Type B pancreatic cell (in vitro differentiated cells): ENCODE results near the gene FREY1. TPM values are rescaled to one million over a fixed set of nuclear protein-coding genes. Genes with fewer than 3 reads are reported as not detected.

Experiments
- DNase-seq: peaks from one replicate; pipeline ENCODE4 v3.0.0; 2021; ENCODE audit warnings: mixed read lengths; ENCODE audit not compliant: unreplicated experiment; ENCODE audit errors: extremely low spot score
- H3K27ac Mint-ChIP-seq: 2 replicates; pipeline ENCODE4 v1.8.0; 2021; ENCODE audit warnings: mild to moderate bottlenecking, mixed read lengths
- H3K27me3 Mint-ChIP-seq: 2 replicates; pipeline ENCODE4 v1.8.0; 2021; ENCODE audit warnings: mixed read lengths
- H3K36me3 Mint-ChIP-seq: 2 replicates; pipeline ENCODE4 v1.8.0; 2021; ENCODE audit warnings: mixed read lengths
- H3K4me1 Mint-ChIP-seq: one replicate; pipeline ENCODE4 v1.8.0; 2021; ENCODE audit warnings: mixed read lengths; ENCODE audit not compliant: unreplicated experiment
- H3K4me3 Mint-ChIP-seq: 2 replicates; pipeline ENCODE4 v1.8.0; 2021; ENCODE audit warnings: mild to moderate bottlenecking, mixed read lengths
- H3K9me3 Mint-ChIP-seq: 2 replicates; pipeline ENCODE4 v1.8.0; 2021; ENCODE audit warnings: mixed read lengths
- CTCF ChIP-seq: fragments of 200-600 bp; sonication (generic); conservative IDR thresholded peaks from 2 replicates; pipeline ENCODE4 v1.5.0; 2021; ENCODE audit warnings: antibody characterized with exemption, mild to moderate bottlenecking
- total RNA-seq: library from RNA; stranded (reverse); gene quantifications from 2 replicates; pipeline ENCODE4 v1.2.1, GENCODE V29; 2021; ENCODE audit warnings: low replicate concordance

The FREY1 gene
- total RNA-seq, 1 donor from 2014 or later = 1.4 TPM

GRCh38 chr11:45917286-45917622, 10.2 kb upstream of the FREY1 start:
- Mint-ChIP-seq H3K4me1 (peaks cover 5% of the 10 kb centered on the region), H3K9me3 (no peaks in the 10 kb centered on the region), H3K4me3 (peak overlapping the region; percentile 99), H3K27me3 (peaks cover 13% of the 10 kb centered on the region), H3K27ac (peak overlapping the region; percentile 98), H3K36me3 (no peaks in the 10 kb centered on the region)
- DNase-seq = no peak
- no peak for TF ChIP-seq CTCF

DNA sequence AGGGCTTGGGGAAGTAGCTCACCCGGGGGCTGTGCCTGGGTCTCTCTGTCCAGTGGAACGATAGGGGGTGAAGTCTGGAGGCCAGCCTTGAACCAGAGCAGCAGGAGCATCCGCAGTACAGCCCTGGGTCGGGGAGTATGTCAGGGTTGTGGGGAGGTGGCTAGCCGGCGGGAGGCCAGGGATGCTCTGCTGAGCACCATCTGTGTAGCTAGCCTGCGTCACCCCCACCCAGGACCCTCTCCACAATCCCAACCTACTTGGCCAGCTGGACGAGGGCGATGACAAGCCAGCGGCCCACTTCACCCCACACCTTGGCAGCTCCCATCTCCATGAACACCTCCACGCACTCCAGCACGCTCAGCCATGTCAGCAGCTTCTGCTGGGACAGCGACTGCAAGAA, 8.4 kb upstream of the FREY1 start:
- Mint-ChIP-seq H3K9me3 (no peaks in the 10 kb centered on the region), H3K4me3 (peak overlapping the region; percentile 17), H3K27me3 (peaks cover under 1% of the 10 kb centered on the region), H3K36me3 (no peaks in the 10 kb centered on the region), H3K4me1 (no peaks in the 10 kb centered on the region), H3K27ac (no peak overlapping the region)
- DNase-seq = no peak
- no peak for TF ChIP-seq CTCF

DNA sequence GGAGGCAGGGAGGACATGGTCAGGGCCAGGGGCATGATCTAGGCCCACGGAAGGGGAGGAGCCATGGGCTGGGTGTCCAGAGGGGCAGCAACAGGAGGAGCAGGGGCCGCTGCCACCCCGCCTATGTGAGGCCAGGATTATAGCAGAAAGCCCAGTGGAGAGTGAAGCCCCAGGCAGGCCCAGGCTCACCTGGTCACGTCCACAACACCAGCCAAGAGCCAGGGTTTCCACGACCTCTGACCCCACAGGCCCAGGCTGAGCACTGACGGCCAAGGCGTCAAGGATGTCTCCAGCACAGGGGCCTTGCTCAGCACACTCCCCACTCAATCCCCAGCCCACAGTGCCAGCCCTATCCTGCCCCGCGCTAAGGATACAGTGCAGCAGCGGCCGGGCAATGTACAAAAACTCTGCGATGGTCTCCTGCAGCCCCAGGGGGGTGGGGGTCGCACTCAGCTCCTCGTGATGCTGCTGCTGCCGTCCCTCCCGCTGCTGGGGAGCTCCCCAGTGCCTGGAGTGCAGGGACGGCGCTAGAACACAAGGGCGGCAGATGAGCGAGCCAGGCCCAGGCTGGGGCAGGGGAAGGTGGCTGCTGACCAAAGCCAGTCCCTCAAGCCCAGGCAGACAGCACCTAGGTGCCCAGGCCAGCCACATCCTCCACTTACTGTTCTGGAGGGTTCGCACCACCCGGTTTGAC, 7.0 kb upstream of the FREY1 start:
- Mint-ChIP-seq H3K27me3 (no peaks in the 10 kb centered on the region), H3K4me1 (no peaks in the 10 kb centered on the region), H3K9me3 (no peaks in the 10 kb centered on the region), H3K36me3 (no peaks in the 10 kb centered on the region), H3K27ac (no peak overlapping the region), H3K4me3 (no peak overlapping the region)
- no peak for DNase-seq
- TF ChIP-seq CTCF = no peak

GRCh38 chr11:45913514-45913913, 6.4 kb upstream of the FREY1 start:
- no peak overlapping the region for H3K27ac Mint-ChIP-seq
- H3K4me1 Mint-ChIP-seq = no peaks in the 10 kb centered on the region
- DNase-seq = no peak
- H3K27me3 Mint-ChIP-seq = no peaks in the 10 kb centered on the region
- no peaks in the 10 kb centered on the region for H3K36me3 Mint-ChIP-seq
- no peak for TF ChIP-seq CTCF
- no peaks in the 10 kb centered on the region for H3K9me3 Mint-ChIP-seq
- no peak overlapping the region for H3K4me3 Mint-ChIP-seq

- H3K36me3 Mint-ChIP-seq = no peaks in the 10 kb centered on the region
- TF ChIP-seq CTCF = no peak
- no peak overlapping the region for H3K4me3 Mint-ChIP-seq
- H3K4me1 Mint-ChIP-seq = peaks cover 4% of the 10 kb centered on the region
- H3K27me3 Mint-ChIP-seq = no peaks in the 10 kb centered on the region
- no peak for DNase-seq
- H3K9me3 Mint-ChIP-seq = no peaks in the 10 kb centered on the region
- no peak overlapping the region for H3K27ac Mint-ChIP-seq
Measured at GRCh38 chr11:45910623-45911022, 3.6 kb upstream of the FREY1 start.
